HL-60 (cell line): ENCODE measurements around the gene TERB1.

Source experiments
- DNase-seq, 2 experiments: peaks; one replicate each; pipeline ENCODE4 v3.0.0-alpha.2; 2010 to 2020; ENCODE audit warnings: low read depth in 1 of 2, low spot score in 1 of 2
- H3K27ac ChIP-seq: fragments of 250-450 bp; sonication (Bioruptor Pico); replicated peaks from 2 replicates; pipeline ENCODE4 v1.5.1; 2020; ENCODE audit warnings: mild to moderate bottlenecking, moderate library complexity
- H3K27me3 ChIP-seq: fragments of 250-450 bp; sonication (Bioruptor Pico); 2 replicates; pipeline ENCODE4 v1.5.1; 2021; ENCODE audit warnings: mild to moderate bottlenecking, moderate library complexity; ENCODE audit not compliant: insufficient read depth, poor library complexity, severe bottlenecking
- H3K4me3 ChIP-seq: replicated peaks from 2 replicates; pipeline ENCODE4 v1.5.1; 2011; ENCODE audit warnings: mild to moderate bottlenecking, control low read depth, low read length; ENCODE audit not compliant: insufficient read depth
- GABPA ChIP-seq: IDR thresholded peaks from 2 replicates; pipeline ENCODE4 v1.6.1; 2012; ENCODE audit warnings: low read depth
- POLR2AphosphoS5 ChIP-seq: IDR thresholded peaks from 2 replicates; pipeline ENCODE4 v1.6.1; 2012; ENCODE audit warnings: low read depth
- SPI1 ChIP-seq: IDR thresholded peaks from 2 replicates; pipeline ENCODE4 v1.6.1; 2012; ENCODE audit warnings: low read depth, mild to moderate bottlenecking, borderline replicate concordance
- TF ChIP-seq, protein P1 (sequence below): IDR thresholded peaks from one replicate; pipeline ENCODE4 v1.5.1; 2011; ENCODE audit warnings: low read length, control low read depth, inconsistent platforms; ENCODE audit not compliant: insufficient read depth
- TF ChIP-seq, protein P2 (sequence below): IDR thresholded peaks from 2 replicates; pipeline ENCODE4 v1.6.1; 2012; ENCODE audit warnings: low read depth; ENCODE audit not compliant: insufficient replicate concordance

TERB1 gene

DNA sequence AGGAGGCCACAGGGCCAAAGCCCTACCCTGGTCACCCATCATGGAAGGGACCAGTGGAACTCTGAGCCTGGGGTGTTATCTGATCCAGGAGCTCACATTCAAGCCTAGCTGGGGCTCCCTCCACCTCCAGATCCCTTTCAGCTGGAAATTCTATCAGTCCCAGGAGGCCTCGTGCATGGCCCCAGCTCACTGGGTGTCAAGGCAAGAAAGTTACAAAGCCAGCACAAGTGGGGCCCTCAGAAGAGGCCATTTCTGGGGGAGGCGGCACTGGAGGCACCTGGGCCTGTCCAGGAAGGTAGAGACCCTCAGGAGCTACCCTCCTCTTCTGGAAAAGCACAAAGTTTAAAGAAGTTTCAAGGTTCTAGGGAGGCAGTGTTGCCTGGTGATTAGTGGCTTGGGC lies 47.6 kb upstream of the TERB1 start:
- no peak overlapping the region for H3K27ac ChIP-seq
- H3K27me3 ChIP-seq = peaks cover 15% of the 10 kb centered on the region
- H3K4me3 ChIP-seq = no peak overlapping the region
- TF ChIP-seq POLR2AphosphoS5 = no peak
- TF ChIP-seq SPI1 = no peak
- TF ChIP-seq, protein P1, sequence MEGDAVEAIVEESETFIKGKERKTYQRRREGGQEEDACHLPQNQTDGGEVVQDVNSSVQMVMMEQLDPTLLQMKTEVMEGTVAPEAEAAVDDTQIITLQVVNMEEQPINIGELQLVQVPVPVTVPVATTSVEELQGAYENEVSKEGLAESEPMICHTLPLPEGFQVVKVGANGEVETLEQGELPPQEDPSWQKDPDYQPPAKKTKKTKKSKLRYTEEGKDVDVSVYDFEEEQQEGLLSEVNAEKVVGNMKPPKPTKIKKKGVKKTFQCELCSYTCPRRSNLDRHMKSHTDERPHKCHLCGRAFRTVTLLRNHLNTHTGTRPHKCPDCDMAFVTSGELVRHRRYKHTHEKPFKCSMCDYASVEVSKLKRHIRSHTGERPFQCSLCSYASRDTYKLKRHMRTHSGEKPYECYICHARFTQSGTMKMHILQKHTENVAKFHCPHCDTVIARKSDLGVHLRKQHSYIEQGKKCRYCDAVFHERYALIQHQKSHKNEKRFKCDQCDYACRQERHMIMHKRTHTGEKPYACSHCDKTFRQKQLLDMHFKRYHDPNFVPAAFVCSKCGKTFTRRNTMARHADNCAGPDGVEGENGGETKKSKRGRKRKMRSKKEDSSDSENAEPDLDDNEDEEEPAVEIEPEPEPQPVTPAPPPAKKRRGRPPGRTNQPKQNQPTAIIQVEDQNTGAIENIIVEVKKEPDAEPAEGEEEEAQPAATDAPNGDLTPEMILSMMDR = no peak
- DNase-seq = no peak

DNA sequence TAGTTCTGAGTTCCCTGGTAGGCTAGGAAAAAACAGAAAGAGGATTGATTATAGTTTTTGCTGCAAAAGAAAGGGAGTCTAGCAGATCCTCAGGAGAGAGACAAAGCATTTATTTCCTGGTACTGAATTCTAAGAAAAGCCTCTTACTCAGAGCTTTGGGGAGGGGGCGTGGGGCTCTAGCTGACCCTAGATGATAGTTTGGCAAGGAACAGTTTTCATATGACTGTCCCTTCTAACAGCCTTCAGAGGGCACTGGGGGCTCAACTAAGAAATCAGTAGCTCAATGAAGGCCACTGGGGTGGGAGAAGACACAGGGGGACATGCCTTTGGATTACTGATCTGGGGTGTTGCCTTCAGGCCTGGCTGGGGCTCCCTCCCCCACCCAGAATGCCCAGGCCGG lies 46.8 kb upstream of the TERB1 start:
- H3K27me3 ChIP-seq = peaks cover 18% of the 10 kb centered on the region

DNA sequence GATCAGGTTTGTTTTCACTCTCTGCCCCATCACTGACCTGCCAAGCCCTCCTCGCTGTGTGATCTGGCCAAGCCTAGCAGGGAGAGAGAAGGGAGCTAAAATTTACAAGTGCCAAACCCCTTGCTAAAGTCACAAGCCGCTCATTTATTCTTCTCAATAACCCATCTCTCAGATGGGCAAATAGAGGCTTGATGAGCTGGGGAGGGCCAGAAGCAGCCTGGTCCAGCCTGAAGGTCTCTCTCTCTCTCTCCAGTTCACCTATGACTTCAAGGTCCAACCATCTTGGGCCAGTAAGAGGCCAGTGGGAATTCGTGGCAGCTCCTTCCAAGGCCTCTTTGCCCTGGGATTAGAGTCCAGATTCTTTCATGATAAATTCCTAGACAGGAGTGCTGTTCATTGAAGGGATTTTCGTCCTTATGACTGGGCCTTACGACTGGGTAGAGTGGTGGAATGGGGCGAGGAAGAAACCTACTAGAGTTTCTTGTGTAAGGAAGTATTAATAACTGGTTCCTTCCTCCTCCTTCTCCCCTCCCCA lies 46.2 kb upstream of the TERB1 start:
- DNase-seq = no peak
- peaks cover 18% of the 10 kb centered on the region for H3K27me3 ChIP-seq
- TF ChIP-seq, protein P2, sequence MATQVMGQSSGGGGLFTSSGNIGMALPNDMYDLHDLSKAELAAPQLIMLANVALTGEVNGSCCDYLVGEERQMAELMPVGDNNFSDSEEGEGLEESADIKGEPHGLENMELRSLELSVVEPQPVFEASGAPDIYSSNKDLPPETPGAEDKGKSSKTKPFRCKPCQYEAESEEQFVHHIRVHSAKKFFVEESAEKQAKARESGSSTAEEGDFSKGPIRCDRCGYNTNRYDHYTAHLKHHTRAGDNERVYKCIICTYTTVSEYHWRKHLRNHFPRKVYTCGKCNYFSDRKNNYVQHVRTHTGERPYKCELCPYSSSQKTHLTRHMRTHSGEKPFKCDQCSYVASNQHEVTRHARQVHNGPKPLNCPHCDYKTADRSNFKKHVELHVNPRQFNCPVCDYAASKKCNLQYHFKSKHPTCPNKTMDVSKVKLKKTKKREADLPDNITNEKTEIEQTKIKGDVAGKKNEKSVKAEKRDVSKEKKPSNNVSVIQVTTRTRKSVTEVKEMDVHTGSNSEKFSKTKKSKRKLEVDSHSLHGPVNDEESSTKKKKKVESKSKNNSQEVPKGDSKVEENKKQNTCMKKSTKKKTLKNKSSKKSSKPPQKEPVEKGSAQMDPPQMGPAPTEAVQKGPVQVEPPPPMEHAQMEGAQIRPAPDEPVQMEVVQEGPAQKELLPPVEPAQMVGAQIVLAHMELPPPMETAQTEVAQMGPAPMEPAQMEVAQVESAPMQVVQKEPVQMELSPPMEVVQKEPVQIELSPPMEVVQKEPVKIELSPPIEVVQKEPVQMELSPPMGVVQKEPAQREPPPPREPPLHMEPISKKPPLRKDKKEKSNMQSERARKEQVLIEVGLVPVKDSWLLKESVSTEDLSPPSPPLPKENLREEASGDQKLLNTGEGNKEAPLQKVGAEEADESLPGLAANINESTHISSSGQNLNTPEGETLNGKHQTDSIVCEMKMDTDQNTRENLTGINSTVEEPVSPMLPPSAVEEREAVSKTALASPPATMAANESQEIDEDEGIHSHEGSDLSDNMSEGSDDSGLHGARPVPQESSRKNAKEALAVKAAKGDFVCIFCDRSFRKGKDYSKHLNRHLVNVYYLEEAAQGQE = no peak
- TF ChIP-seq, protein P1 = no peak
- TF ChIP-seq SPI1 (no peak), GABPA (no peak), POLR2AphosphoS5 (no peak)

More for the DNA sequence above, 46.8 kb upstream of the TERB1 start:
- no peak for TF ChIP-seq GABPA
- TF ChIP-seq, protein P2 = no peak
- TF ChIP-seq, protein P1 = no peak
- TF ChIP-seq POLR2AphosphoS5 = no peak
- TF ChIP-seq SPI1 = no peak
- no peak overlapping the region for H3K27ac ChIP-seq
- H3K4me3 ChIP-seq = no peak overlapping the region
- DNase-seq = no peak

DNA sequence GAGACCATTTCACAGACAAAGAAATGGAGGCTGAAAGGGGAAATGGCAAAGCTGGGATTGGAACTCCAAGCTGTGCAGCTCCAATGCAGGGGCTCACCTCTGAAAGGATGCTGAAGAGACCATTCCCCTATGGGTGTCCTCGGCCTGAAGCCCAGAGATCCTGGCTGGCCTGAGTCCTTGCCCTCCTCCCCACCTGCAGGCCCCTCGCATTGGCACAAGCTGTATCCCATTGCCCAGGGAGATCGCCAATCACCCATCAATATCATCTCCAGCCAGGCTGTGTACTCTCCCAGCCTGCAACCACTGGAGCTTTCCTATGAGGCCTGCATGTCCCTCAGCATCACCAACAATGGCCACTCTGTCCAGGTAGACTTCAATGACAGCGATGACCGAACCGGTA lies 45.4 kb upstream of the TERB1 start:
- TF ChIP-seq, protein P1 = no peak
- no peak for TF ChIP-seq POLR2AphosphoS5
- TF ChIP-seq SPI1 = no peak
- TF ChIP-seq, protein P2 = no peak
- no peak for TF ChIP-seq GABPA
- no peak for DNase-seq
- Histone ChIP-seq H3K27me3 (peaks cover 18% of the 10 kb centered on the region), H3K4me3 (no peak overlapping the region), H3K27ac (no peak overlapping the region)

More for the DNA sequence above, 46.2 kb upstream of the TERB1 start:
- Histone ChIP-seq H3K27ac (no peak overlapping the region), H3K4me3 (no peak overlapping the region)
